Karpas-422 (cell line): ENCODE results near the gene TRIM74. TPM values are rescaled to one million over a fixed set of nuclear protein-coding genes. Genes with fewer than 3 reads are reported as not detected.
"Not testable (repeated sequence)": the region's sequence is repeated elsewhere in the genome, so short reads cannot be mapped to it uniquely, and the experiment has no call there.

ENCODE experiments used
- DNase-seq: peaks from one replicate; pipeline ENCODE4 v3.0.0-alpha.2; 2015
- H2AFZ ChIP-seq: fragments of 200-600 bp; sonication (generic); 2 replicates; pipeline ENCODE4 v1.6.1; 2014; ENCODE audit warnings: antibody characterized with exemption, low read length, mixed read lengths
- H3K27ac ChIP-seq: fragments of 200-600 bp; sonication (generic); 2 replicates; pipeline ENCODE4 v1.5.1; 2014; ENCODE audit warnings: mild to moderate bottlenecking, low read length, moderate library complexity
- H3K27me3 ChIP-seq: fragments of 200-600 bp; sonication (generic); 2 replicates; pipeline ENCODE4 v1.6.1; 2014; ENCODE audit warnings: low read length, mixed read lengths
- H3K36me3 ChIP-seq: fragments of 200-600 bp; sonication (generic); 2 replicates; pipeline ENCODE4 v1.6.1; 2014; ENCODE audit warnings: low read length, mixed read lengths; ENCODE audit not compliant: insufficient read depth
- H3K4me1 ChIP-seq: fragments of 200-600 bp; sonication (generic); 2 replicates; pipeline ENCODE4 v1.6.1; 2014; ENCODE audit warnings: mild to moderate bottlenecking, low read length, mixed read lengths
- H3K4me2 ChIP-seq: fragments of 200-600 bp; sonication (generic); 2 replicates; pipeline ENCODE4 v1.6.1; 2014; ENCODE audit warnings: low read length, low read depth, mild to moderate bottlenecking; ENCODE audit not compliant: poor library complexity, severe bottlenecking
- H3K4me3 ChIP-seq: fragments of 200-600 bp; sonication (generic); 2 replicates; pipeline ENCODE4 v1.5.1; 2014; ENCODE audit warnings: mild to moderate bottlenecking, antibody characterized with exemption, low read length, mixed read lengths
- H3K79me2 ChIP-seq: fragments of 200-600 bp; sonication (generic); 2 replicates; pipeline ENCODE4 v1.6.1; 2014; ENCODE audit warnings: mild to moderate bottlenecking, low read length, mixed read lengths
- H3K9ac ChIP-seq: fragments of 200-600 bp; sonication (generic); 2 replicates; pipeline ENCODE4 v1.6.0; 2014; ENCODE audit warnings: low read length
- H3K9me2 ChIP-seq: fragments of 200-600 bp; sonication (generic), shearing (Covaris generic); replicated peaks from 2 replicates; pipeline ENCODE4 v1.6.0; 2014; ENCODE audit warnings: mild to moderate bottlenecking, low read length, moderate library complexity; ENCODE audit not compliant: insufficient read depth
- H3K9me3 ChIP-seq: fragments of 300-700, 200-600 bp; sonication (generic); 2 replicates; pipeline ENCODE4 v1.6.1; 2014; ENCODE audit warnings: low read length, mixed read lengths
- H4K20me1 ChIP-seq: fragments of 200-600 bp; sonication (generic); 2 replicates; pipeline ENCODE4 v1.6.1; 2014; ENCODE audit warnings: mild to moderate bottlenecking, antibody characterized with exemption, low read length, low read depth; ENCODE audit not compliant: insufficient read depth
- total RNA-seq: library from RNA; depleted of rRNA; stranded (reverse); fragments of >200 nt; shearing (Covaris generic); gene quantifications from 2 replicates; pipeline ENCODE4 v1.2.3, GENCODE V29; 2014; ENCODE audit warnings: low replicate concordance

TRIM74 gene
- total RNA-seq, 1 experiment from 2014 or later, result not detected

DNA sequence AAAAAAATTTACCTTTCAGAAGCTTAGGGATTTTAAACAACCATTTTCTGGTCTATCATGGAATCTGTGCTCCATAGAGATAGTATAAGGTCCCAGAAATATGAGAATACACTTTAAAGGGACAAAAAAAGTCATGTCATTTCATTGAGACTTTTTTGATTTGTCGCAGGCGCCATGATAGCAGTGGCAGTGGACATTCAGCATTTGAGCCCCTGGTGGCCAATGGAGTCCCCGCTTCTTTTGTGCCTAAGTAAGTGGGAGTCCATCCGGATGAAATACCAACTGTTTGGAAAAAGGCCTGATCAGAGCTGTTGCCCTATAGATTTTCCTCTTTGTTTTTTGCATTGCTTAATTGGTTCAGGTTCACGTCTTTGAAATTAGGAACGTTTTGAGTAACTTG is 41.0 kb downstream of the TRIM74 start:
- not testable (repeated sequence) for H3K4me3 ChIP-seq, H3K4me2 ChIP-seq, H3K27me3 ChIP-seq, H3K9ac ChIP-seq, H3K9me3 ChIP-seq, DNase-seq, H3K9me2 ChIP-seq, H3K27ac ChIP-seq, H2AFZ ChIP-seq, H4K20me1 ChIP-seq
- peaks cover 37% of the 10 kb centered on the region for H3K36me3 ChIP-seq
- H3K79me2 ChIP-seq, result peaks cover 31% of the 10 kb centered on the region
- H3K4me1 ChIP-seq, result peaks cover 15% of the 10 kb centered on the region

GRCh38 chr7:72927791-72928190 is 41.5 kb downstream of the TRIM74 start:
- not testable (repeated sequence) for H2AFZ ChIP-seq, H3K27ac ChIP-seq, H4K20me1 ChIP-seq, DNase-seq, H3K4me2 ChIP-seq, H3K4me3 ChIP-seq, H3K27me3 ChIP-seq, H3K9ac ChIP-seq, H3K9me3 ChIP-seq, H3K9me2 ChIP-seq
- peaks cover 33% of the 10 kb centered on the region for H3K79me2 ChIP-seq
- H3K4me1 ChIP-seq, result peaks cover 17% of the 10 kb centered on the region
- H3K36me3 ChIP-seq, result peaks cover 37% of the 10 kb centered on the region

- no peaks in the 10 kb centered on the region for H3K9me3 ChIP-seq
- no peak overlapping the region for H2AFZ ChIP-seq
- peak overlapping the region; percentile 84 for H3K9ac ChIP-seq
- no peaks in the 10 kb centered on the region for H3K27me3 ChIP-seq
- H3K9me2 ChIP-seq, result no peaks in the 10 kb centered on the region
- DNase-seq, result peak; percentile 52
- H3K4me2 ChIP-seq, result peak overlapping the region; percentile 77
- H3K4me3 ChIP-seq, result peak overlapping the region; percentile 79
- H3K36me3 ChIP-seq, result peaks cover 32% of the 10 kb centered on the region
- H3K79me2 ChIP-seq, result peaks cover 53% of the 10 kb centered on the region
- H3K4me1 ChIP-seq, result peaks cover 17% of the 10 kb centered on the region
- H3K27ac ChIP-seq, result no peak overlapping the region; the same call in 1 of the 2 replicates
- H4K20me1 ChIP-seq, result peaks cover 8% of the 10 kb centered on the region; the same call in 1 of the 2 replicates
Observed at GRCh38 chr7:72925546-72926120, 43.6 kb downstream of the TRIM74 start.

GRCh38 chr7:72924733-72925545 is 44.3 kb downstream of the TRIM74 start, which contains the start of gene POM121:
POM121 (plus strand) TSS chr7:72925095; CDS start chr7:72925122, 27 bp downstream.
- Histone ChIP-seq H3K4me1 (peaks cover 17% of the 10 kb centered on the region), H3K9ac (peak within 1 kb of the TSS; percentile 84), H3K27ac (peak within 1 kb of the TSS; percentile 82), H2AFZ (no peak within 1 kb of the TSS), H3K79me2 (peaks cover 57% of the 10 kb centered on the region), H3K27me3 (no peaks in the 10 kb centered on the region), H3K4me3 (peak within 1 kb of the TSS; percentile 79), H3K36me3 (peaks cover 29% of the 10 kb centered on the region), H4K20me1 (peaks cover 8% of the 10 kb centered on the region; the same call in 1 of the 2 replicates), H3K4me2 (peak within 1 kb of the TSS; percentile 77), H3K9me2 (no peaks in the 10 kb centered on the region), H3K9me3 (no peaks in the 10 kb centered on the region)
- peak; percentile 95 for DNase-seq

DNA sequence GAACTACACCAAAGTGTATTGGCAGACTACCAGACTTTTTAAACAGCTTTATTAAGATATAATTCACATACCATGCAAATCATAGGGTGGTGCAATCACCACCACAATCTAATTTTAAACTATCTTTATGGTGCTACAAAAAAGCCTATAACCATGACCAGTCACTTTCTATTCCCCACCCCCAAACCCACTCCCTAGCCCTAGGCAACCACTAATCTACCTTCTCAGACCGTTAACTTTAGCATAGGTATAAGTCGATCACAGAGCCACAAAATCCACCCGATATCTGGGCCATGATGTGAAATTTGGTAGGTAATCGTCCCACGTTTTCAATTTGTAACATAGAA is 44.9 kb downstream of the TRIM74 start:
- peaks cover 17% of the 10 kb centered on the region for H3K4me1 ChIP-seq
- peaks cover 35% of the 10 kb centered on the region for H3K36me3 ChIP-seq
- H3K4me2 ChIP-seq, result peak overlapping the region; percentile 77
- H2AFZ ChIP-seq, result no peak overlapping the region
- peaks cover 8% of the 10 kb centered on the region; the same call in 1 of the 2 replicates for H4K20me1 ChIP-seq
- peak overlapping the region; percentile 84 for H3K9ac ChIP-seq
- H3K79me2 ChIP-seq, result peaks cover 62% of the 10 kb centered on the region
- peak; percentile 75 for DNase-seq
- peak overlapping the region; percentile 79 for H3K4me3 ChIP-seq
- H3K27me3 ChIP-seq, result no peaks in the 10 kb centered on the region
- no peaks in the 10 kb centered on the region for H3K9me2 ChIP-seq
- H3K9me3 ChIP-seq, result no peaks in the 10 kb centered on the region
- peak overlapping the region; percentile 82 for H3K27ac ChIP-seq

DNA sequence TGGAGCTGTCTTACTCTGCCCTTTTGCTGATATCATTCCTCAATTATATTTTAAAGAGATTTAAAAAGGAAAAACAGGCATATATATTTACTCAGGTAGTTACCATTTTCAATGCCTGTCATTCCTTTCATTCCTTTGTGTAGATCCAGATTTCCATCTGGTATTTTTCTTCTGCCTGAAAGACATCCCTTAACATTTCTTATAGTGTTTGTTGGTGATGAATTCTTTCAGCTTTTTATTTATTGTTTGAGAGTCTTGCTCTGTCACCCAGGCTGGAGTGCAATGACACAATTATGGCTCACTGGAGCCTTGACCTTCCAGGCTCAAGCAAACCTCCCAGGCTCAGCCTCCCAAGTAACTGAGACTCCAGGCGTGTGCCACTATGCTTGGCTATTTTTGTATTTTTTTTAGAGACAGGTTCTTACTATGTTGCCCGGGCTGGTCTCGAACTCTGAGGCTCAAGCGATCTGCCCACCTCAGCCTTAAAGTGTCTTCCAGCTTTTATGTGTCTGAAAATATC is 50.0 kb downstream of the TRIM74 start:
- H3K79me2 ChIP-seq, result peaks cover 68% of the 10 kb centered on the region

DNA sequence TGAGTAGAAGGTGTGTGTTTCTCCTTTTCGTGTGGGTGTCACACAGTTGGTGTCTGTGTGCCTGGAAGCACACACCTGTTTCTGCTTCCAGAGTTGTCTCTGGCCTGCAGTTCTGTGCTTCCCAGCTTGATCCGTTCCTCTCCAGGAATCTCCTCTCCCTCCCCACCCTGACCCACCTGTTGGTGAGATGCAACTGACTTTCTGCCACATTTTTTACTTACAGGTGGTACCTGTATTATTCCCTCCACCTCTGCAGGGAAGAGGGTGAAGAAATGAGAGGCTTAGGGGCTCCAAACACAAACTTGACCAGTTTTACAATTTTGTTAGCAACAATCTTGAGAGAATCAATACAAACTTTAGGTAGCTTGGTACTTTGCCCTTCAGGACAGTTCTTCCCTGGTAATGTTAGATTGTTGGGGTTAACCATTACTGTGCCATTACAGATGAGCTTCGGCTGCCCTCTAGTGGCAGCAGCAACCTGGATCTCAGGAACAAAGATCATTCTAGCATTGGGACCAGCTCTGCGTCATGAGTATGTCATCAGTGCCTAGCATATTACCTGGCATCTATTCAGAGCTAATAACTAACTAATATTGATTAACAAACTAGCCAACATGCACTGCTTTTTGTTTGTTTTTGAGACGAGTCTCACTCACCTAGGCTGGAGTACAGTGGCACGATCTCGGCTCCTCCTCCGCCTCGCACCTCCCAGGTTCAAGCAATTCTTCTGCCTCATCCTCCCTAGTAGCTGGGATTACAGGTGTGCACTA is 54.3 kb downstream of the TRIM74 start:
- not testable (repeated sequence) for H4K20me1 ChIP-seq, H3K4me1 ChIP-seq, H2AFZ ChIP-seq, H3K9me2 ChIP-seq, H3K27me3 ChIP-seq, H3K9me3 ChIP-seq, H3K27ac ChIP-seq, H3K4me3 ChIP-seq, H3K9ac ChIP-seq, H3K4me2 ChIP-seq
- peaks cover 18% of the 10 kb centered on the region for H3K36me3 ChIP-seq
- DNase-seq, result peak; percentile 77
- peaks cover 46% of the 10 kb centered on the region for H3K79me2 ChIP-seq

More for the DNA sequence above, 50.0 kb downstream of the TRIM74 start:
- peaks cover 8% of the 10 kb centered on the region; the same call in 1 of the 2 replicates for H4K20me1 ChIP-seq
- peaks cover 20% of the 10 kb centered on the region for H3K36me3 ChIP-seq
- no peaks in the 10 kb centered on the region for H3K9me3 ChIP-seq
- H3K27ac ChIP-seq, result no peak overlapping the region
- no peaks in the 10 kb centered on the region for H3K9me2 ChIP-seq
- H3K4me2 ChIP-seq, result no peak overlapping the region
- H2AFZ ChIP-seq, result no peak overlapping the region
- H3K4me3 ChIP-seq, result no peak overlapping the region
- no peak overlapping the region for H3K9ac ChIP-seq
- peak; percentile 34 for DNase-seq
- no peaks in the 10 kb centered on the region for H3K27me3 ChIP-seq
- H3K4me1 ChIP-seq, result peaks cover 9% of the 10 kb centered on the region

- not testable (repeated sequence) for H2AFZ ChIP-seq, H3K27me3 ChIP-seq, H3K27ac ChIP-seq, H3K9me2 ChIP-seq, H3K4me2 ChIP-seq, H3K9ac ChIP-seq, H3K4me1 ChIP-seq, H3K9me3 ChIP-seq, H3K4me3 ChIP-seq
- peak; percentile 37 for DNase-seq
- Histone ChIP-seq H3K36me3 (peaks cover 15% of the 10 kb centered on the region), H4K20me1 (peaks cover 13% of the 10 kb centered on the region; the same call in 1 of the 2 replicates), H3K79me2 (peaks cover 48% of the 10 kb centered on the region)
Observed at GRCh38 chr7:72913750-72914149, 55.5 kb downstream of the TRIM74 start.
